HG03565 (cell line): Measurements from ENCODE around the gene PDZD2.
"Not testable (repeated sequence)": the region's sequence is repeated elsewhere in the genome, so short reads cannot be mapped to it uniquely, and the experiment has no call there.

Source experiments
- ATAC-seq: cut with Tn5 transposase; IDR thresholded peaks from one replicate; pipeline ENCODE4 v1.9.1; 2021; ENCODE audit warnings: mild to moderate bottlenecking, moderate library complexity; ENCODE audit not compliant: unreplicated experiment

PDZD2 gene

DNA sequence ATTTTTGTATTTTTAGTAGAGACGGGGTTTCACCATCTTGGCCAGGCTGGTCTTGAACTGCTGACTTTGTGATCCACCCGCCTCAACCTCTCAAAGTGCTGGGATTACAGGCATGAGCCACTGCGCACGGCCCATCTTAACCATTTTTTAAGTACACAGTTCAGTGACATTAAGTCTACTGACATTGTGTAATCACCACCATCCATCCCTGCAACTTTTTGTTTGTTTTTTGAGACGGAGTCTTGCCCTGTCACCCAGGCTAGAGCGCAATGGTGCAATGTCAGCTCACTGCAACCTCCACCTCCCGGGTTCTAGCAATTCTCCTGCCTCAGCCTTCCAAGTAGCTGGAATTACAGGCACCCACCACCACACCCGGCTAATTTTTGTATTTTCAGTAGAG lies 480.0 kb downstream of the PDZD2 start:
- not testable (repeated sequence) for ATAC-seq

DNA sequence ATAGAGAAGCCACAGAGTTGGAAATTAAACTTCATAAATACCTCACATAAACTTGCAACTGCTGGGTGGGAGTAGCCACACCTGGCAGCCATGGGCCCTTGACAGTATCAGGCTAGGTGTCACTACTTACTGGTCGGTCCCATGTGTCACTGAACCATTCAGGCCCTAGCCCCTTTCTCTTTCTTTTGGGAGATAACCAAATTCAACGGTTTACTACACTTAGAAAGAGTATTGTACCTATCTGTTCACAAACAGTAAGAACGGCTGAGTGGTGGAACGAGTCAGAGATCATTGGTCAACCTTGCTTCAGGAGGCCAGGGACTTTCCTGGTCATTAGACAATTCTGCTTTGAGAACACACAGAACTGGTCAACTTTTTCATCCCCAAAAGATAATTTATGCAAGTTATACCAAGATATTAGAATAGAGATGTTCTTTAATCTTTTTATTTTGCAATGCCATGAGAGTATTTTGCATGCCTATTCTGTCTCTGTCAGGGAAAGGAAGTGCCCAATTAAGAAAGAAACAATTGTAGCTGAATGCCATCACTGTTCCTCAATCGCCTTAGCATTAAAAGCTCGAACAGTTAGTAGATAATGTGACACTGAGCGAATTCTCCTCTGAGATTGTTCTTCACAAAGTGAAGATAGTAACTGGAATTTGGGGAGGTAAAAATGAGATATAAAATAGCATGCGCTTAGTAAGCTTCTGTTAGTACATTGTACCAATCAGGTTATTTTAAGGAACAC lies 484.3 kb downstream of the PDZD2 start:
- no peak for ATAC-seq

DNA sequence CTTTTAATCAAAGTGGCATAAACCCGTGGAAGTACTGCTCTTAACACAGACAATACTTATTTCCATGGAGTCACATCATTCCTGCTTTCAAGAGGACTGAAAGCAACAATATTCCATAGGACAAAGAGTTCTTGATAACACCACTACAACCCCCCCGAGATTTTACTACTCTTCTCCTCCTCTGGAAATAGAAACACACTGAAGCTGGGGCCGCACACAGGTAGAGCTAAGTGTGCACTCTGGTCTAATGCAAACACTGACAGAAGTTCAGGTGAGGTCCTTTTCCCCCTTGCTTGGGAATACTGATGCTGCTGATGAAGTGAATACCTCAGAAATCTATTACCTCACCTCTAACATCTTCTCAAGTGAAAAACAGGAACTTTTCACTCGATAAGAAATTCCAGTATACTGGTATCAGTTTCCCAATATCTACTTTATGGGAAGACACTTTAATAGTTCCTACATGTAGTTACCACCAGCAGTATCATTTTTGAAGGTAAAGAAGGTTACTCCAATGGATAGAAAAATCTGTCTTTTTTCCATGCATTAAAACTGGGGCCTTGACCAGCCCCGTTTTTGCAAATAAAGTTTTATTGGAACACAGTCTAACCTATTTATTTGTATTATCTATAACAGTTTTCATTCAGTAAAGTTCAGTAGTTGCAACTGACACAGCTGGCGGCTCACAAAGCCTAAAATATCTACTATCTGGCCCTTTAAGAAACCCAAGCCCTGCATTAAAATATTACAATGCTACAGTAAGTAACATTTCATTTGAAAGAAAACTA lies 485.2 kb downstream of the PDZD2 start:
- no peak for ATAC-seq

DNA sequence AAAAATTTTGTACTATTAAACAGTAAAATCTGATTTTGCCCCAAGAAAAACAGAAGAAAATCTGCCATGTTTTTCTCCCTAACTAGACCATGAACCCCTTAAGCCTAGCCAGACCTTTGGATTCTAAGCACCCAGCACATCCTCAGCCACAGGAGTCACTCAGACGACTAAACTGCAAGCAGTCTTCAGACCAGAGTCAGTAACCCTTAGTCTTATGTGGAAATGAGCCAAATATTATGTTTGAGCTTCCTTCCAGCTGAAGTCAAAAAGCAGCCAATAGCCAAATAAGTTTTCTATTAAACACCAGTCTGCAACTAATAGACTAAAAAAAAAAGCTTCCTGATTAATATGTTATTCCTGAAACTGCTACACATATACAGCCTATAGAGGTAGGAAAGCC lies 487.8 kb downstream of the PDZD2 start:
- ATAC-seq: no peak

DNA sequence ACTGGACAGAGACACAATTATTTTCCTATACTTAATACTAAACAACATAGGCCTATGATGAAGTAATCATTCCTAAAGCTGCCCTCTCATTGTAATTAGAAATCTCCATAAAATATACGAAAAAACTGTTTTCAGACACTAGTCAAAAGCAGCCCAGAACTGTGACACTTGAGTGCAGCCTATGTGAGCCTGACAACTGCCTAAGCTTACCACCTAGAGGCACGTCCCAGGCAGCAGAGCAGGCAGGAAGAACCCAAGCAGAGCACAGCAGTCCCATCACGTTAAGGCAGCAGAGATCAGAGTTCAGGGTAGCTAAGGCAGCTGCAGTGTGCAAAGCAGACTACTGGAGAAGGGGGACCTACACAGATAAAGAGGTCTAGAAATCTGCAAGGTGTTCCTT lies 488.8 kb downstream of the PDZD2 start:
- no peak for ATAC-seq

DNA sequence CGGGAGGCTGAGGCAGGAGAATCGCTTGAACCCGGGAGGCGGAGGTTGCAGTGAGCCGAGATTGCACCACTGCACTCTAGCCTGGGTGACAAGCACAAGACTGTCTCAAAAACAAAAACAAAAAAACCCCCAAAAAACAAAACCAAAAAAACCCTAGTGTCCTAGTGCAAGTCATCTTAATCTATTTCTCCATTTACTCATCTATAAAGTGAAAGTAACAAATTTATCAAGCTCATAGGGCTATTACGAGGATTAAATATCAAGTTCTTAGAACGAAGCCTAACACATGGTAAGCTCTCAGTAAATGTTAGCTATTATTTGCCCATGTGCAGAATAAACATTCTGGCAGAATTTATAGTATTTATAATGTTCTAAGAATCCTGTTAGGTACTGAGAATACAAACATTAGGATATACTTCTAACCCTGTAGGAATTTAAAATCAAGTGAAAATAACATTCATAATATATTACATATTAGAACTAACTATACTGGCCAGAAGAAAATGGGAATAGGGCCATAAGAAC lies 490.2 kb downstream of the PDZD2 start:
- ATAC-seq: no peak

DNA sequence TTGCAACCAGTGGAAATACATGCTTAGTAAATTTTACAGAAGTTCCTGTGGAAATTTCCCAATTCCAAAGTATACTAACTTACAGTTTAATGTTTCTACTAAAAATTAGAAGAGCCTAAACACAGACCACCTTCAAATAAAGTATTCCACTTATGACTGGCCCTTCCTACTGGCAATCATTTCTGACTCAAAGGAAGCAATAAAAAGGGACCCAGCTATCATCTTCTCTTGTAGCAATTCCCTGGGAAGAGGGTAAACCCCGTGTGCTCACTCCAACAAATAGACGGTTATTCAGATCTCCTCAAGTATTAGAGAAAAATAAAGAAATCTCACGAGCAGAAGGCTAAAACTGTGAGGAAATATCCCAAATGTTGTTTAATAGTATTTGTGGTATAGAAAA lies 491.9 kb downstream of the PDZD2 start:
- no peak for ATAC-seq

DNA sequence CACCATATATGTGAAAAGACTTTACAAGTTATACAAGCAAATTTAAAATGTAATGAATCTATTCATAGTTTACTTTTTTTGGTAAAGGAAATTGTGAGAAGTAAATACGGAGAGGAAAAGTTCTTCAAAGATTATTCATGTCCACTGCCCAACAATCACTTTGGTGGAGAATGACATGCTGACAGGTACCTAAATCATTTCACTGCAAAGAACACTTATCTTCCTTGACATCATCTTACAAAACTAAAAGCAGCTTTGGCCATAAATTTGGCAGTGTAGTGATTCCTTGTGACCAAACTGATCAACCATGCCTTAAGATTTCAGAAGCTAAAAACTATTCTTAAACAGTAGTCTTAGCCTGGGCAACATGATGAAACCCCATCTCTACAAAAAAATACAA lies 492.7 kb downstream of the PDZD2 start:
- no peak for ATAC-seq

DNA sequence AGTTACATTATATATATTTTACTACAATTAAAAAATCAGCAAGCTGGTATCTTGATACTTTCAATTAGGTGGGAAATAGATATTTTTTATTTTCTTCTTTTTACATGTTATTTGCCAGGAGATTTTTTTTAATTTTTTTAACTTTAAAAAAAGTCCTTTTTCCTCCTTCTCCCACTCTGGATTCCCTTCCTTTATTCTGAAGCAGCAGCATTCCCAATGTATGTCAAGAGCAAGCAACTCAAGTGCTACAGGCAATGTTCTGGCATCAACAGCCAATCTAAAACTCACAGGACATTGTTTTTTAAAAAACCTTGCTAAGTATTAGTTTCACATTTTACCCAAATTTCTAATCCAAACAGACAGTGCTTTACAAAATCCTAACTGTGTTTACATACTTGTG lies 493.8 kb downstream of the PDZD2 start:
- ATAC-seq: no peak

DNA sequence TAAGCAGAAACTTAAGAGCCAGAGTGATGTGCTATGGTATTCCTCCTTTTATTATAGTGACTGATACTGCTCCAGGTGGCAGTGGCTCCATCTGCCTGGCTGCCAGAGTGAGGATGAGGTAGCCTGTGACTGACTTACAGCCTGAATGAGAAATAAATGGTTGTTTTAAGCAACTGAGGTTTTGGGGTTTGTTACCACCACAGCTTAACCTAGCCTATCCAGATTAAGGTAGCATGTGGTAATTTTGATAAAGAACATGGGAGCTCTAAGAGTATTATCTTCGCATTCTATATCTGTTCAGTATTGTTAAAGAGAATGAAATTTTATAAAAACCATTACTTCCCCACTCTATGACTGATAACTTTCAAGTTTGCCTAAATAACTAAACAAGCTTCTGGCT lies 496.2 kb downstream of the PDZD2 start:
- ATAC-seq: no peak

DNA sequence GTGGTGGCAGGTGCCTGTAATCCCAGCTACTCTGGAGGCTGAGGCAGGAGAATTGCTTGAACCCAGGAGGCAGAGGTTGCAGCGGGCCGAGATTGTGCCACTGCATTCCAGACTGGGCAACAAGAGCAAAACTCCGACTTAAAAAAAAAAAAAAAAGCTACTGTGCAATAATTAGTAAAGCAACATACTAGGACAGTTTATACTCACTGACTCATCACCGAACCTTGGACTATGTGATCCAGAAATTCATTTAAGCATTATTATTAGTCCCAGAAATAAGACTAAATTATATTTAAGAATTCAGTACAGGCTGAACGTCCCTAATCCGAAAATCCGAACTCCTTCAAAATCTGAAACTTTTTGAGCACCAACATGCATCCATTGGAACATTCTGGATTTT lies 497.4 kb downstream of the PDZD2 start:
- ATAC-seq: no peak

DNA sequence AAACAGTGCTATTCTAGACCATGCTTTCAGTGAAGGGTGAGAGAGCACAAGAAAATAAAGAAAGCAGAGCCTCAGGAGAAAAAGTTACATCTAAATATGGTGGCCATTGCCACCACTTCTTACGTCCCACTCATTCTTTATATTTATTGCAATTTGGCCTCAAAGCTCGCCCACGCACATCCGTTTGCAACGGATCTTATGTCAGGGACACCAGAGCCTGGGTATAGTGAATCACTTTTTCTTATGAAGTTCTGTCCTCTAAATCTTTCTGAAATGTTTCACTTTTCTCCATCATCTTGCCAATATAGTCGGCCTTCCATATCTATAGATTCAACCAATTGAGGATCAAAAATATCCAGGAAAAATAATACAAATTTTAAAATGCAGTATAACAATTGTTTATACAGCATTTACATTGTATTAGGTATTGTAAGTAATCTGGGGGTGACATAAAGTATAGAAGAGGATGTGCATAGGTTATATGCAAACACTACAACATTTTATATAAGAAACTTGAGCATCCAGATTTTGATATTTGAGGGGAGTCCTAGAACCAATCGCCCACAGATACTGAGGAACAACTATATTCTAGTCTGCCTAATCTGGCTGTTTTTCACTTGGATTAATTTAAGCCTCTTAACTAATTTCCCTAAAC lies 500.0 kb downstream of the PDZD2 start:
- no peak for ATAC-seq

DNA sequence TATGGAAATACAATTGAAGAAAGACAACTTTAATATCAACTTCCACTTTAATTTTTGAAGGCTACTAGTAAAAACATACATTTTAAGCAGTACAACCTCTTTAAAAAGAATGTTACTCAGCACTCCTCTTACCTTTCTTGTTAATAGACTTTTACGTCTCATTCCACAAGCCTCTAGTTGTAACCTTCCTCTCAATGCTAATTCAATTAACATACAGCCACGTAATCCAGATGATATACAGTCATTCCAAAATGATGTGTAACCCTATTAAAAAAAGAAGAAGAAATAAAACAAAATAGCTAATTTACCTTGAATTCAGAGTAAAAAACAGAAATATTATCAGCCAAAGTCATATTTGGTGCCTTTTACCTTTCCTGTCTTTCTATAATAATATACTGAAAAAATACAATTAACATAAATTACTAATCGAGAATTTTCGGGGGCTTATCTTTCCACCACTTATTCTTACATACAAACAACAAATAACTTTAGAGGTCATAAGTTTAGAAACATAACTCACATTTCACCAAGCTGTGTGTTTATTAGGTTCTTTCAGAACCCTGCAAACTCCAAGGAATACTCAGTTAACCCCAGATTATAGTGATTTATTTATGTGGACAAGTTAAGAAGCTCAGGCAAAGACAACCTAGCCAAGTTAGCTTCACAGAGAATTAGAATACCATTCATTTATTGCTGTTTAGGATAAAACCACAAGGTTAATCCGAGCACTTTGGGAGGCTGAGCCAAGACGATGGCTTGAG lies 504.9 kb downstream of the PDZD2 start:
- no peak for ATAC-seq

DNA sequence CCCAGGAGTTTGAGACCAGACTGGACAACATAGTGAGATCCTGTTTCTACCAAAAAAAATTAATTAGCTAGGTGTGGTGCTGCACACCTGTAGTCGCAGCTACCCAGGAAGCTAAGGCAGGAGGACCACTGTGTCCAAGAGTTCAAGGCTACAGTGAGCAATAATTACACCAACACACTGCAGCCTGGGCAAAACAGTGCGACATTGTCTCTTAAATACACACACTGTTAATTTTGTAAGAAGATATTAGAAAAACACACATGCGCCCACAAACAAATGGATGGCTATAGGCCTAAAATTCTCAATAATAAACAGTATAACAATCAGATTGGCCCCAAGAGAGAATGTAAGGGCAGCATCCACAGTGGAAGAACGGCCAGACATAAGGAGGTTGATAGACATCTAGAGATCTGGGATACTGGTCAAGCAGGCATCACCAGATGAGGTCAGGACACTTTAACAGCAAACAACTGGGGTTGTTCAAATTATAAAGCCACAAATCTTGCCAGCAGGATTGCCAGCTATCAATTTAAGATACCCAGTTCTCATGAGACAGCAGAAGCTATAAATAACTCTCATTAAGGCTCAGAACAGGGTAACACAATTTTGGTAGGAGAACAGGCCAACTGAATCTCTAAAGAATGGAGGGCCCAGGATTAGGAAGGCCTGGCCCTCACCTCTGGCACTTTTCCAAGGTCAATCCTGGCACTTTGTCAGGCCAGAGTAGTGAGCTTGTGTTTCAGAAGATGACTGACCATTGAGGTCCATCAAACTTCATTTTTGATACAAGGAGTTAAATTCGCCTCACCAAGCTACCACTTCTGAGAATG lies 505.7 kb downstream of the PDZD2 start:
- no peak for ATAC-seq

DNA sequence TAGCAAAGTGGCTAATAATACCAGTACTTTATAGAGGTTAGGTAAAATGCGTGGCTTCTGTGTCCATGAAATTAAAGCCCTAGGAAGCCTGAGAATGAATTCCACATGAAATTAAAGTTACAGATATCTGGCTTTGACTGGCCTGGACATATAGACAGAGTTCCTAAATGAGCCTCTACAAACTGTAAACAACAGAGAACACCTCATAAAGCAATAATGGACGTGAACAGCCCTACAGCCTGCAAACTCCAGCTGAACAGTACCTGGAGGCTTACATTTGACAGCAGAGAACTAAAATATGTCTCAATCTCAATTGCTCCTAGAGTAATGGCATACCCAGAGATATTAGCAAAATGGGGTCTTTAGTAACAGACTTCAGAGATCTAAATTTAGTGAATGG lies 506.4 kb downstream of the PDZD2 start:
- no peak for ATAC-seq

DNA sequence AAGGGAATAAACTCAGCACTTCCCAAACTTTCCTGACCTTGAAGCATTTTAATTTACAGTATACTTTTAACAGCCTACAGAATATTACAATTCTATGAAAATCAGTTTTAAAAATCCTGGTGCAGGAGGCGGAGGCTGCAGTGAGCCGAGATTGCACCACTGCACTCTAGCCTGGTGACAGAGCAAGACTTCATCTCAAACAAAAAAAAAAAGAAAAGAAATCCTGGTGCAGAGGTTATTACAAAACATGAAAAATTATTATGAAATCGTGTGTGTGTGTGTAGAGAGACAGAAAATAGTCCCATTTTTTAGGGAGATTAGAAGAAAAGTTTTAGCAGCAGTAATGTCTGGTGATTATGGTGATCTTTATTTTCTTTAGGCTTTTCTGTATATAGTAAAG lies 508.3 kb downstream of the PDZD2 start:
- ATAC-seq: no peak

DNA sequence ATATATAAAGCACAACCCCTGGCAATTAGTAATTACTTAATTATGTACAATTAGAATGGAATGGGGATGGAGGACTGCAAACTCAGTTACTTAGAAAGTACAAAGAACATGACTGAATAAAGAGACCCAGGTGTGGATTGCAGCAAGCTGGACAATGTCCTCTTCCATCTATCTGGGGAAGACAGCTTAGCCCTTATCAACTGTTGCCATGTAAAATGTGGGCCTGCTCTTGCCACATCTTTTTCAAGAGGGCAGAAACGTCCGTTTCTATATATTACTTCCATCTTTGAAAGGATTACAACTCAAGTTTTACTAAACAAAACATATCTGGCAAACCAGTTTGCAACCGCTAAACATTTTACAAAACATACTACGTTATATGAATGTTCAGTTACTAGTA lies 509.0 kb downstream of the PDZD2 start:
- no peak for ATAC-seq

DNA sequence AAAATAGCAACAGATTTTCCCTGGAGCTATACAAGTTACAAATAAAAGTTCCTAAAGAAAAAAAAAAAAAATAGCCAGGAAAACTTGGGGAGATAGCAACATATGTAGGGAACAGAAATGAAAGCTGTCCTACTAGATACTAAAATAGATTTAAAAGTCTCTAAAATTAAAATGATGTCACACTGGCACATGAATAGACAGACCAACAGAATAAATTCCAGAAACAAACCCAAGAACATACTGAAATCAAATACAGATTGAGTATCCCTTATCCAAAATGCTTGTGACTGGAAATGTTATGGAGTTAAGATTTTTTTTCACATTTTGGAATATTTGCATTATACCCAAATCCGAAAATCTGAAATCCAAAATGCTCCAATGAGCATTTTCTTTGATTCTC lies 511.4 kb downstream of the PDZD2 start:
- ATAC-seq: no peak

DNA sequence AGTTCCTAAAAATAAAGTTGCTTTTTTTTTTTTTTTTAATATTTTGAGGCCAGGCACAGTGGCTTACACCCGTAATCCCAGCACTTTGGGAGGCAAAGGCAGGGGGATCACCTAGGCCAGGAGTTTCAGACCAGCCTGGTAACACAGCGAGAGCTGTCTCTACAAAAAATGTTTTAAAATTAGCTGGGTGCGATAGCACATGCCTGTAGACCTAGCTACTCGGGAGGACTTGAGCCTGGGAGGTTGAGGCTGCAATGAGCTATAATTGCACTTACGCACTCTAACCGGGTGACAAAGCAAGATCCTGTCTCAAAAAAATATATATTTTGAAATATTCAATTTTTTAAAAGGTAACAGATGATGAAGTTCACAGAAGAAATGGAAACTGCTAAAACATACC lies 512.3 kb downstream of the PDZD2 start:
- ATAC-seq: no peak

DNA sequence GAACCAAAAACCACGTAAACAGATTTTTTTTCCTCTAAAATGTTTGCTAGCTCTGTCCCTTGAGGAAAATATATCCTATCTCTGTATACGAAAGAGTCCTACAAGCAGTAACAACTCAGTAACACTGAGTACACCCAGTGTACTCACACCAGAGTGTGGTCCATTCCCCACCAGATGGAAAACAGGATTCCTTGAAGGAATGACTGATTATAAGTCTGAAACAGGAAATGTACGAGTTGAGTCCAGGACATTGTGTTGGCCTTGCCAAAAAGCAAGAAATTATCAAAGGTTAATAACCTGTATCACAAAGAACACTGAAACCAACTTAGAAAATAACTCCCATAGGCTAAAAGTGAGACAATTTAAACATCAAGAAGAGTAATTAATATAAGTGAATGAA lies 514.8 kb downstream of the PDZD2 start:
- ATAC-seq: no peak
